ENCODE measurements around the gene FBRS.
A peak's percentile ranks its signal among the peaks of the same experiment; 100 is the strongest.

The FBRS gene

DNA sequence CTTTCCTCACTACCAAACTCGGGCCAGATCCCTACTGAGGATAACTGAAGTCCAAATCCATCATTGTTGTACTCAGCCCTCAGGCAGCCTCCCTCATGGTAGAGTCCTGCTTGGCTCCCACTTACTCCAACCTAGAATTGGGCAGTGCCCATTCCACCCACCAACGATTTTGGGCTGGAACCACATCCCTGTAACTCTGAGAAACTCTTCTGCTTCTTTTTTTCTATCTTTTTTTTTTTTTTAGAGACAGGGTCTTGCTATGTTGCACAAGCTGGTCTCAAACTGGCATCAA, 6.3 kb upstream of the FBRS start:
- peak overlapping the region; percentile 89 for H3K4me3 ChIP-seq (replicated peaks; ENCODE audit: low read depth, low read length)
- TF ChIP-seq, protein P1, sequence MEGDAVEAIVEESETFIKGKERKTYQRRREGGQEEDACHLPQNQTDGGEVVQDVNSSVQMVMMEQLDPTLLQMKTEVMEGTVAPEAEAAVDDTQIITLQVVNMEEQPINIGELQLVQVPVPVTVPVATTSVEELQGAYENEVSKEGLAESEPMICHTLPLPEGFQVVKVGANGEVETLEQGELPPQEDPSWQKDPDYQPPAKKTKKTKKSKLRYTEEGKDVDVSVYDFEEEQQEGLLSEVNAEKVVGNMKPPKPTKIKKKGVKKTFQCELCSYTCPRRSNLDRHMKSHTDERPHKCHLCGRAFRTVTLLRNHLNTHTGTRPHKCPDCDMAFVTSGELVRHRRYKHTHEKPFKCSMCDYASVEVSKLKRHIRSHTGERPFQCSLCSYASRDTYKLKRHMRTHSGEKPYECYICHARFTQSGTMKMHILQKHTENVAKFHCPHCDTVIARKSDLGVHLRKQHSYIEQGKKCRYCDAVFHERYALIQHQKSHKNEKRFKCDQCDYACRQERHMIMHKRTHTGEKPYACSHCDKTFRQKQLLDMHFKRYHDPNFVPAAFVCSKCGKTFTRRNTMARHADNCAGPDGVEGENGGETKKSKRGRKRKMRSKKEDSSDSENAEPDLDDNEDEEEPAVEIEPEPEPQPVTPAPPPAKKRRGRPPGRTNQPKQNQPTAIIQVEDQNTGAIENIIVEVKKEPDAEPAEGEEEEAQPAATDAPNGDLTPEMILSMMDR (IDR thresholded peaks at IDR 0.05; ENCODE audit: low read depth, low read length, missing control alignments) = no peak
- DNase-seq (ENCODE audit: extremely low read depth, low read depth) = no peak

DNA sequence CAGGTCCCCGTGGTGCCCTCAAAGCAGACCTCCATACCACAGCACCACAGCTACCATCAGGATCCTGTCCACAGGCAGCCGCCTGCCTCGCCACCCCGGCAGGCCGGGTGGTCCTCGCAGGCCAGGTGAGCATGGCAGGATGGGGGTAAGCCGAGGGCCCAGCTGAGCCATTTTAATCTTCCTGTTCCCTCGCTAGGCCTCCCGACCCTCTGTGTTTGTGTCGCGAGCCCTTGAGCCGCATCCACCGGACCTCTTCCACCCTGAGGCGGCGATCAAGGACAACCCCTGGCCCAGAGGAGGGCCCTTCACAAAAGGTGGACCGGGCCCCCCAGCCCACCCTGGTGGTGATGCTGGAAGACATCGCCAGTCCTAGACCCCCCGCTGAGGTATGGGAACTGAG, 5.5 kb upstream of the FBRS start:
- TF ChIP-seq, protein P1 (IDR thresholded peaks at IDR 0.05; ENCODE audit: low read depth, low read length, missing control alignments) = no peak
- peak overlapping the region; percentile 89; the same call in 1 of the 2 replicates for H3K4me3 ChIP-seq (replicated peaks; ENCODE audit: low read depth, low read length)
- no peak for DNase-seq (ENCODE audit: extremely low read depth, low read depth)

DNA sequence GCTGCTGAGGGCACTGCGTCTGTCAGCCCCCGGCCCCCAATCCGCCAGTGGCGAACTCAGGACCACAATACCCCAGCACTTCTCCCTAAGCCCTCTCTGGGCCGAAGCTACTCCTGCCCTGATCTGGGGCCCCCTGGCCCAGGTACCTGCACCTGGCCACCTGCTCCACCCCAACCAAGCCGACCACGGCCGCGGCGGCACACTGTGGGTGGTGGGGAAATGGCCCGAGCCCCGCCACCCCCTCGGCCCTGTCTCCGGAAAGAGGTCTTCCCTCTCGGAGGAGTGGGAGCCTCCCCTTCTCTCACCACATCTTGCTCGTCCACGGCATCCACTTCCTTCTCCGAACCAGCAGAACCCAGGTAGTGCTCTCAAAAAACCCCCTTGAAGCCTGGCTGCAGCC, 3.4 kb upstream of the FBRS start:
- no peak overlapping the region for H3K4me3 ChIP-seq (replicated peaks; ENCODE audit: low read depth, low read length)
- TF ChIP-seq, protein P1 (IDR thresholded peaks at IDR 0.05; ENCODE audit: low read depth, low read length, missing control alignments) = no peak
- DNase-seq (ENCODE audit: extremely low read depth, low read depth) = no peak

DNA sequence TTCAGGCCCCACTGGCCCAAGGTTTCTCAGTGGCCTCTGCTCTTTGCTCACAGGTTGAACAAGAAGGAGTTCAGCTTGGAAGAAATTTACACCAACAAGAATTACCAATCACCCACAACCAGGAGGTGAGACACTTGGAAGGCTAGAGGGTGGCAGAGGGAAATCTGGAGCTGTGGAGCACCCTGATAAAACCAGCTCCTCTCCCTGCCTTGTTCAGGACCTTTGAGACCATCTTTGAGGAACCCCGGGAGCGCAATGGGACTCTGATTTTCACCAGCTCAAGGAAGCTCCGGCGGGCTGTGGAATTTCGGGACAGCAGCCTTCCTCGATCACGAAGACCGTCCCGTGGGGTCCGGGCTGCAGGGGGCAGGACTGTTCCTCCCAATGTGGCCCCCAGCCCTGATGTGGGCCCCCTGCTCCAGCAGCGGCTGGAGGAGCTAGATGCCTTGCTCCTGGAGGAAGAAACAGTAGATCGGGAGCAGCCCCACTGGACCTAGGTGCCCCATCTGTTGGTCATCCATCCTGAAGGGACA, 2.4 kb upstream of the FBRS start:
- TF ChIP-seq, protein P1 (IDR thresholded peaks at IDR 0.05; ENCODE audit: low read depth, low read length, missing control alignments) = no peak
- no peak overlapping the region for H3K4me3 ChIP-seq (replicated peaks; ENCODE audit: low read depth, low read length)
- no peak for DNase-seq (ENCODE audit: extremely low read depth, low read depth)

DNA sequence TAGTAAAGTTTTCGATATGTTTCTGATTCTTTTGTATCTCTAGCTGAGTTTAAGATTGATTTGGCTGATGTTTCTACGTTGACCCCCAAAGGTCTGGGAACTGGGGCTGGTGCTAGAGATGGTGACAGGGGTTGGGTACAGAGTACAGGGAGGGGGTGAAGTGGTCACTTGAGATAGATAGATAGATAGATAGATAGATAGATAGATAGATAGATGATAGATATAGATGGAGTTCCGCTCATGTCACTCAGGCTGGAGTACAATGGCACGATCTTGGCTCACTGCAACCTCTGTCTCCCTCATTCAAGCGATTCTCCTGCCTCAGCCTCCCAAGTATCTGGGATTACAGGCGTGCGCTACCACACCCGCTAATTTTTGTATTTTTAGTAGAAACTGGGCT, 1.8 kb upstream of the FBRS start:
- TF ChIP-seq, protein P1 (IDR thresholded peaks at IDR 0.05; ENCODE audit: low read depth, low read length, missing control alignments) = no peak
- DNase-seq (ENCODE audit: extremely low read depth, low read depth) = no peak
- H3K4me3 ChIP-seq (replicated peaks; ENCODE audit: low read depth, low read length) = no peak overlapping the region

DNA sequence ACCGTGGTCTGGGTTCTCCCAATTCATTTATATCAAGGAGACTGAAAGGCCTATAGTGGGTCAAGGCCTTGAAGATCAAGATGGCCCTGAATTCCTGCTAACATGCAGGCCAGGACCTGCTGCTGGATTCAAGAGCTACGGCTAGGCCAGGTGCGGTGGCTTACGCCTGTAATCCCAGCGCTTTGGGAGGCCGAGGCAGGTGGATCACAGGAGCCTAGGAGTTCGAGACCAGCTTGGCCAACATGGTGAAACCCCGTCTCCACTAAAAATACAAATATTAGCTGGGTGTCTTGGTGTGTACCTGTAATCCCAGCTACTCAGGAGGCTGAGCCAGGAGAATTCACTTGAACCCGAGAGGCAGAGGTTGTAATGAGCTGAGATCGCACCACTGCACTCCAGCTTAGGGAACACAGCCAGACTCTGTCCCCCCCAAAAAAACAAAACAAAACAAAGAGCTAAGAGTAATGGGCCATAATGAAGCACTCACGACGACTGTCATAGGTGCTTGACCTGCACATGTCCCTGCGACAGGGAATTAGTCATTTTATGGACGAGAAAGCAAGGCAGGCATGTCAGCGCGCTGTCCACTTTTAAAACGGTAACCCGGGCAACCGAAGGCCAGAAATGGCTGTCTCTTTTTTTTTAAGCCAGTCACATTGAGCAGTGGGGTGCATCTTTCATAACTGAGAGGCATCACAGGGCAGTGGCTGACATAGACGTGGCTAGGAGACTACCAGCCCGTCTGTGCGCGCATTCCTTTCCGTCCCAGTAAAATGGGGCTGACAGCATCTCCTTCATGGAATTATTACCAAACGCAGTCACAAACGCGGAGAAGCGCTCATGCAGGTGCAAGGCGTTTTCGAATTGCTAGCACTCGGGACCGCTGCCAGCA, 1.0 kb upstream of the FBRS start:
- DNase-seq (ENCODE audit: extremely low read depth, low read depth) = no peak
- H3K4me3 ChIP-seq (replicated peaks; ENCODE audit: low read depth, low read length) = peak overlapping the region; percentile 47
- TF ChIP-seq, protein P1 (IDR thresholded peaks at IDR 0.05; ENCODE audit: low read depth, low read length, missing control alignments) = no peak
